GM11168 (cell line): ENCODE measurements around the gene SMYD3.
"Not testable (repeated sequence)": the region's sequence is repeated elsewhere in the genome, so short reads cannot be mapped to it uniquely, and the experiment has no call there.

ENCODE experiments used
- in situ Hi-C: fragments of 300-500 bp; cut with MboI; formaldehyde crosslinking; loops from one replicate; pipeline ENCODE4 v1.12.0; 2022; ENCODE audit warnings: low sequenced_read_pairs; ENCODE audit not compliant: unreplicated experiment

Gene SMYD3

GRCh38 chr1:245774931-245775330 is 732.1 kb downstream of the SMYD3 start:
- in situ Hi-C loops: not testable (repeated sequence)

- in situ Hi-C loops: no loop called here
These were observed 732.9 kb downstream of the SMYD3 start for GRCh38 chr1:245774196-245774595.

GRCh38 chr1:245773344-245773743 is 733.7 kb downstream of the SMYD3 start:
- in situ Hi-C loops: no loop called here

GRCh38 chr1:245772739-245773138 is 734.3 kb downstream of the SMYD3 start:
- in situ Hi-C loops: no loop called here

DNA sequence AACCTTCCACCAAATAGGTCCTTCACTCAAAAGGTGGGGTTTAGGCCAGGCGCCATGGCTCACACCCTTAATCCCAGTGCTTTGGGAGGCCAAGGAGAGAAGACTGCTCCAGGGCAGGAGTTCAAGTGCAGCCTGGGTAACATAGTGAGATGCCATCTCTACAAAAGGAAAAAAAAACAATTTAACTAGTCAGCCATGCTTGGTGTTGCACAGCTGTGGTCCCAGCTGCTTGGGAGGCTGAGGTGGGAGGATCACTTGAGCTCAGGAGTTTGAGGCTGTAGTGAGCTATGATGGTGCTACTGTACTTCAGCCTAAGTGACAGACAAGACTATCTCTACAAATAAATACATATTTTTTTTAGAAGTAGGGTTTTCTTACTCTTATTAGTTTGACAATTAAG is 734.8 kb downstream of the SMYD3 start:
- in situ Hi-C loops: no loop called here

GRCh38 chr1:245771511-245772281 is 735.4 kb downstream of the SMYD3 start:
- in situ Hi-C loops: no loop called here

GRCh38 chr1:245770156-245770555 is 736.9 kb downstream of the SMYD3 start:
- in situ Hi-C loops: no loop called here

DNA sequence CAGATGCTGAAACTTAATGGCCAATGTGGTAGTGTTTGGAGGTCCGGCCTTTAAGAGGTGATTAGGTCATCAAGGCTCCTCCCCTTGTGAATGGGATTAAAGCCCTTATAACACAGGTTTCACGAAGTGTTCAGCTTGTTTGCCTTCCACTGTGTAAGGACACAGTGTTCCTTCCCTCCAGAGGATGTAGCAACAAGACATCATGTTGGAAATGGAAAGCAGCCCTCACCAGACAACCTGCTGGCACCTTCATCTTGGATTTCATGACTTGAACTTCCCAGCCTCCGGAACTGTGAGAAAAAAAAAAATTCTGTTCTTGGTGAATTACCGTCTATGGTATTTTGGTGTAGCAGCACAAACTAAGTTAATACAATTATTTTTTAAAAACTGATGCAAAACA is 738.5 kb downstream of the SMYD3 start:
- in situ Hi-C loops: no loop called here

GRCh38 chr1:245765230-245766000 is 741.7 kb downstream of the SMYD3 start:
- in situ Hi-C loops: no loop called here

- in situ Hi-C loops: no loop called here
These were observed 743.2 kb downstream of the SMYD3 start for GRCh38 chr1:245763873-245764331.

- in situ Hi-C loops: no loop called here
These were observed 744.6 kb downstream of the SMYD3 start for GRCh38 chr1:245762396-245762910.

DNA sequence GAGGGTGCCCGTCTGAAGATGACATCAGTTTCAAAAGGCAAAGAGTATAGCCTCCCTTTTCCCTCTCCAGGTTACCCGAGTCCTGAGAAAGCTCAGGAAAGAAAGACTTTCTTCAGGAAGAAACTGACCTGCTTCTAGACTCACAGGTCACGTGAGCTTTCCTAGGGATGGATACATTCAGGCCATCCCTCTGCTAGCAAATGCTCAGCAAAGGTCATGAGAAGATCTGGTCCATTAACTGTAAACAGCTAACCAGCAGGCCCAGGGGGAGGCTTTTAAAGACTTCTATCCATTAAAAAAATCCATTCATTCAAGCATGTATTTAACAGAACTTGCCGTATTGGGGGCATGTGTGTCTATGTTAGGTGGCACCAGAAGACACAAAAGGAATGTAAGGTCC is 746.8 kb downstream of the SMYD3 start:
- in situ Hi-C loops: no loop called here

DNA sequence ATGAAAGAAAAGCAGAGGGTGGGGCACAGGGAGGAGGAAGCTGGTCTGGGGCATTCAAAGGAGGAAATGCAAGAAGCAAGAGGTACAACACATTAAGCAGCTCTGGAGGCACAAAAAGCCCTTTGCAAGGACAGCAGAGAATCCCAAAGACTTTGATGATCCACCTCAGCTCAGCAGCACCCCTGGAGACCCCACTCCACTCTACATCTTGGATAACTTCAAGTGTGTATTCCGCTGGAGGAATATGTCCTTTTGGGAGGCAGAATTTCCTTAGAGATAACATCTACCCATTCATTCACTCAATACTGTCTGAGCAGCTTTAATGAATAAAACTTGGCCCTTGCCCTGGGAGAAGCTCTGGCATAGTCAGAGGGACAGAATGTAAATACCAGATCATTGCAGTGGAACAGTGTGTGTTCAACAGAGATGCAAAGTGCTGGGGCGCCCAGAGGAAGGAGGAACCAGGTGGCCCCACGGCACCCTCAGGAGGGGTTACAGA is 752.6 kb downstream of the SMYD3 start:
- in situ Hi-C loops: no loop called here

DNA sequence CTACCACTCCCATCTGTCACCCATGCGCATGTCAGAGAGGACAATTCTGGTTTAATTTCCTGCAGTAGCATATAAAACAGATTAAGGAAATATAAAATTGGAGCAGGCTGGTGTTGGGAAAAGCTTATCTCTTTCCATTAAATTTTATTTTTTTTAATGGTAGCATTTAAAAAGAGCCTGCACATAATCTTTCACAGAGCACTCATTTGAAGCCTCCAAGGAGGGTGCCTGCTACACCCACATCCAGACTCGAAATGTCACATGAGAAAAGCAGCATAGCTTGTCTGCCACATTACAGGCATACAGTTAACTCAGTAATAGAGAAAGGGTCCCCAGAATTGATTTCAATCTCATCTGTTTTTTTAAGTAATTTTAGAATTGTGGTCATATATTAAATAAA is 753.3 kb downstream of the SMYD3 start:
- in situ Hi-C loops: no loop called here

DNA sequence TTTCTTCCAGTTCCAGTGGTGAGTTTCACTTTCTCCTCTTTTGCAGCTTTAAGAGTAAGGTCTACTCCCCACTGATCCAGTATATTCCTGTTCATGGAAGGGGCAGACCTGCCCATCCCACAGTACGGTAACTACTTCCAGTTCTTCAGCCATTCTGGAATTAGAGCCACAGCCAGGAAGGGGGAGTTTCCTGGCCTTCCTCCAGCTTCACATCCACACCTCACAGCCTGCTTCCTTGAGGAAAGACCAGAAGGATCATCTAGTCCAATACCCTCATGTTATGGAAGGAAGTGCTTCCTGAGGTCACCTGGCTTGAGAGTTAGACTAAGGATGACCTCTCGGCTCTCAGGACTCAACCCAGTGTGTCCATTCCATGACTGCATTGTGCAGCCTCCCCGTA is 754.5 kb downstream of the SMYD3 start:
- in situ Hi-C loops: no loop called here

DNA sequence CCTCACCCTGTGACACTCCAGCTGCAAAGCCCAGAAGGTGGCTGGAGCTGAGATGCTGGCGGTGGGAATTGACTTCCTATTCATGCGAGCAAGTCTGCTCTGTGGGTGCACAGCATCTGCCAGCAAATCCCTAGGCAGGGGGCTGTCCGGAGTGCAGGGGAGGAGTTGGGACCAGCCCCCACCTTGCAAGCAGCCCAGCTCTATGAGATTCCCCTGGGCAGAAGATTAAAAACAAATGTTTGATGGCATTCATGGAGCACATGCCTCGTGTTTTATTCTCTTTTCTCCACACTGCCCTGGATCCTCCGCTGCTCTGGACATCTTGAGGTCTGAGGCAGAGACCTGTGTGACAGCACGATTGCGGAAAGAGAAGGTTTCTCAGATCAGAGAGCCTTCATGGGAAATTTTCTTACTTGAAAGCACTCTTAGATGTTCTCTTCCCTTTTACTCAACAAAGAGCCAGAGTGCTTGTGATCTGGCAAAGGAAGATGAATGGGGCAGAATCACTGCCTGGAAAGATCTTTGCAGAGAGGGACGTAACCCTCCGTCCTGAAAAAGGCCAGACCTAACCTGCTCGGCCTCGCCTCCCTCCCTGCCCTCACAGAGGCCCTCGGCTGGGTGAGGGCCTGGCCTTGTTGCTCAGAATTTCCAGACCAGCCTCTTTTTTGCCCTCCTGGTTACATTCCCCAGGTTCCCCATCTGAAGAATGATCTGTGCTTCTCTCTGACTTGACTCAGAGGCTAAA is 755.2 kb downstream of the SMYD3 start:
- in situ Hi-C loops: no loop called here

GRCh38 chr1:245751116-245751515 is 756.0 kb downstream of the SMYD3 start:
- in situ Hi-C loops: no loop called here

GRCh38 chr1:245750261-245750660 is 756.8 kb downstream of the SMYD3 start:
- in situ Hi-C loops: no loop called here

DNA sequence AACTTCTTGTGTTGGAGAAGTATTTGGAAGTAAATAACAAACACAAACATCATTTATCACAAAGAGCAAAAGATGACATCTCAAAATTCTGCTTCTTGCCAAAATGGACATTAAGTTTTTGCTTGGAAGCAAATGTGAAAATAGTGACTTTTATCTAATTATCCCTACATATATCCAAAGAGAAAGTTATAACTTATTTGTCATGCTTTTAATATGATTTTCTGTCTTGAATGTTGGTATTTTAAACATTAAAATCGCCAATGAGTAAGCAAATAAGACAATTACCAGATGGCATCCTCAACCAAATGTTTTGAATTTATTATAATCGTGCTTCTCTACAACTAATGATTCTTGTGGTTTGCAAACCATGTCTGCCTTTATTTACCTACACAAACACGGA is 758.0 kb downstream of the SMYD3 start:
- in situ Hi-C loops: no loop called here

- in situ Hi-C loops: no loop called here
These were observed 758.4 kb downstream of the SMYD3 start for GRCh38 chr1:245748646-245749045.
